Cardiac muscle cell (in vitro differentiated cells and primary cell): ENCODE results near the gene COL9A3. TPM values are rescaled to one million over a fixed set of nuclear protein-coding genes. Genes with fewer than 3 reads are reported as not detected.
A peak's percentile ranks its signal among the peaks of the same experiment; 100 is the strongest.

Experiments
- DNase-seq, 2 donors: peaks; one replicate each; pipeline versions ENCODE4 v3.0.0 to v3.0.0-alpha.2; 2010 to 2017; ENCODE audit warnings: low read depth in 1 of 2, low spot score in 1 of 2
- H3K27ac ChIP-seq: fragments of 200-600 bp; sonication (generic); 2 replicates; pipeline ENCODE4 v1.5.1; 2016
- H3K27me3 ChIP-seq: fragments of 200-600 bp; sonication (generic); 2 replicates; pipeline ENCODE4 v1.6.0; 2016; ENCODE audit warnings: control low read depth
- H3K36me3 ChIP-seq: fragments of 200-600 bp; sonication (generic); 2 replicates; pipeline ENCODE4 v1.5.1; 2016; ENCODE audit warnings: control low read depth
- H3K4me1 ChIP-seq: fragments of 200-600 bp; sonication (generic); 2 replicates; pipeline ENCODE4 v1.8.1; 2017; ENCODE audit warnings: low read depth, mild to moderate bottlenecking, mixed run types
- H3K4me3 ChIP-seq: fragments of 200-600 bp; sonication (generic); 2 replicates; pipeline ENCODE4 v1.5.1; 2016; ENCODE audit warnings: mild to moderate bottlenecking
- H3K9me3 ChIP-seq: fragments of 200-600 bp; sonication (generic); 2 replicates; pipeline ENCODE4 v1.5.1; 2017; ENCODE audit warnings: low read depth, mild to moderate bottlenecking, control low read depth
- CTCF ChIP-seq: IDR thresholded peaks from 2 replicates; pipeline ENCODE4 v1.5.1; 2012; ENCODE audit warnings: low read depth, mild to moderate bottlenecking, low read length
- polyA plus RNA-seq: library from polyadenylated mRNA; unstranded; fragments of >200 nt; fragmentation: Nextera tagmentation; extraction: Ambion mirVana; gene quantifications from 2 replicates; pipeline ENCODE4 v1.2.1, GENCODE V29; 2016
- total RNA-seq: library from RNA; depleted of rRNA; stranded (reverse); fragments of >200 nt; gene quantifications from 2 replicates; pipeline ENCODE4 v1.2.3, GENCODE V29; 2016

Gene COL9A3
- total and polyA plus RNA-seq, 2 experiments from 2014 or later: 6.4 to 10.3 TPM

- peak overlapping the region; percentile 91 for H3K27ac ChIP-seq
- peaks cover 13% of the 10 kb centered on the region for H3K4me1 ChIP-seq
- no peaks in the 10 kb centered on the region for H3K27me3 ChIP-seq
- no peak for TF ChIP-seq CTCF
- no peaks in the 10 kb centered on the region for H3K36me3 ChIP-seq
- no peaks in the 10 kb centered on the region for H3K9me3 ChIP-seq
- peak in 1 of 2 donors; percentile 82 for DNase-seq
- H3K4me3 ChIP-seq: no peak overlapping the region
Measured at GRCh38 chr20:62785393-62785792, 31.5 kb upstream of the COL9A3 start.

GRCh38 chr20:62786157-62786556 lies 30.7 kb upstream of the COL9A3 start:
- no peak for TF ChIP-seq CTCF
- no peaks in the 10 kb centered on the region for H3K27me3 ChIP-seq
- no peak for DNase-seq

GRCh38 chr20:62787321-62787720 lies 29.5 kb upstream of the COL9A3 start:
- H3K4me1 ChIP-seq: peaks cover 15% of the 10 kb centered on the region
- no peak for TF ChIP-seq CTCF
- H3K9me3 ChIP-seq: no peaks in the 10 kb centered on the region
- H3K4me3 ChIP-seq: no peak overlapping the region
- H3K27me3 ChIP-seq: no peaks in the 10 kb centered on the region
- H3K27ac ChIP-seq: no peak overlapping the region
- no peak for DNase-seq
- H3K36me3 ChIP-seq: no peaks in the 10 kb centered on the region

More at GRCh38 chr20:62786157-62786556, 30.7 kb upstream of the COL9A3 start:
- peak overlapping the region; percentile 91 for H3K27ac ChIP-seq
- H3K4me3 ChIP-seq: no peak overlapping the region
- peaks cover 13% of the 10 kb centered on the region for H3K4me1 ChIP-seq
- H3K9me3 ChIP-seq: no peaks in the 10 kb centered on the region
- no peaks in the 10 kb centered on the region for H3K36me3 ChIP-seq

- Histone ChIP-seq H3K27me3 (no peaks in the 10 kb centered on the region), H3K36me3 (no peaks in the 10 kb centered on the region), H3K27ac (no peak overlapping the region), H3K4me3 (no peak overlapping the region), H3K4me1 (peaks cover 15% of the 10 kb centered on the region), H3K9me3 (no peaks in the 10 kb centered on the region)
- no peak for DNase-seq
- TF ChIP-seq CTCF: no peak
Measured at GRCh38 chr20:62787866-62788265, 29.0 kb upstream of the COL9A3 start.

- Histone ChIP-seq H3K27me3 (no peaks in the 10 kb centered on the region), H3K9me3 (no peaks in the 10 kb centered on the region), H3K36me3 (no peaks in the 10 kb centered on the region), H3K4me1 (peaks cover 15% of the 10 kb centered on the region), H3K27ac (no peak overlapping the region), H3K4me3 (no peak overlapping the region)
- no peak for DNase-seq
- no peak for TF ChIP-seq CTCF
Measured at GRCh38 chr20:62788607-62789006, 28.2 kb upstream of the COL9A3 start.

- Histone ChIP-seq H3K4me3 (no peak overlapping the region), H3K9me3 (no peaks in the 10 kb centered on the region), H3K27me3 (no peaks in the 10 kb centered on the region), H3K4me1 (peaks cover 15% of the 10 kb centered on the region), H3K36me3 (no peaks in the 10 kb centered on the region), H3K27ac (no peak overlapping the region)
- no peak for TF ChIP-seq CTCF
- DNase-seq: no peak
Measured at GRCh38 chr20:62790075-62790474, 26.8 kb upstream of the COL9A3 start.
